PC-9 (cell line): ENCODE results near the gene MAST4. TPM values are rescaled to one million over a fixed set of nuclear protein-coding genes. Genes with fewer than 3 reads are reported as not detected.

Experiments used
- BruUV-seq: library from RNA; stranded (reverse); fragments of 400-500 nt; replicated peaks from 2 replicates; lab custom pipeline; 2021; lab: Mats Ljungman, UMichigan
- CTCF ChIA-PET: fragments of 300-600 bp; sonication (Branson Sonifier 250); formaldehyde crosslinking; loops from one replicate; lab custom pipeline; 2022; ENCODE audit warnings: antibody characterized with exemption; lab: Charles Lee
- POLR2A ChIA-PET: fragments of 300-600 bp; sonication (Branson Sonifier 250); formaldehyde crosslinking; loops from one replicate; lab custom pipeline; 2022; ENCODE audit warnings: antibody characterized with exemption; ENCODE audit not compliant: unreplicated experiment; lab: Charles Lee
- DNase-seq, 2 experiments: peaks; one replicate each; pipeline versions ENCODE4 v3.0.0 to v3.0.0-alpha.2; 2015 to 2022; ENCODE audit warnings: mixed read lengths in 1 of 2
- H2AFZ ChIP-seq: fragments of 200-600 bp; sonication (generic); 2 replicates; pipeline ENCODE4 v1.8.1; 2017; ENCODE audit warnings: antibody characterized with exemption
- H3F3A ChIP-seq: fragments of 200-600 bp; sonication (generic); 2 replicates; pipeline ENCODE4 v1.8.1; 2017; ENCODE audit warnings: antibody characterized with exemption, mild to moderate bottlenecking, low read depth; ENCODE audit not compliant: insufficient read depth
- H3K27ac ChIP-seq: fragments of 200-600 bp; sonication (generic); 2 replicates; pipeline ENCODE4 v1.6.1; 2016; ENCODE audit warnings: mixed run types
- H3K27me3 ChIP-seq: fragments of 200-600 bp; sonication (generic); 2 replicates; pipeline ENCODE4 v1.6.1; 2016; ENCODE audit warnings: low read depth, mixed run types; ENCODE audit not compliant: insufficient read depth
- H3K36me3 ChIP-seq: fragments of 200-600 bp; sonication (generic); 2 replicates; pipeline ENCODE4 v1.6.1; 2016; ENCODE audit warnings: low read depth, mixed run types
- H3K4me1 ChIP-seq: fragments of 200-600 bp; sonication (generic); replicated peaks from 2 replicates; pipeline ENCODE4 v1.6.1; 2016; ENCODE audit warnings: mixed run types; ENCODE audit not compliant: insufficient read depth
- H3K4me2 ChIP-seq: fragments of 200-600 bp; sonication (generic); 2 replicates; pipeline ENCODE4 v1.6.1; 2017; ENCODE audit warnings: mixed run types
- H3K4me3 ChIP-seq: fragments of 200-600 bp; sonication (generic); 2 replicates; pipeline ENCODE4 v1.6.1; 2016; ENCODE audit warnings: mixed run types
- H3K79me2 ChIP-seq: fragments of 200-600 bp; sonication (generic); 2 replicates; pipeline ENCODE4 v1.6.1; 2017; ENCODE audit warnings: low read depth, mixed run types
- H3K9me2 ChIP-seq: fragments of 200-600 bp; sonication (generic); 2 replicates; pipeline ENCODE4 v1.8.1; 2017; ENCODE audit warnings: mild to moderate bottlenecking; ENCODE audit not compliant: insufficient read depth
- H3K9me3 ChIP-seq: fragments of 200-600 bp; sonication (generic); 2 replicates; pipeline ENCODE4 v1.8.1; 2016; ENCODE audit warnings: low read depth; ENCODE audit not compliant: insufficient read depth
- H4K20me1 ChIP-seq: fragments of 200-600 bp; sonication (generic); 2 replicates; pipeline ENCODE4 v1.8.1; 2017; ENCODE audit not compliant: insufficient read depth
- CTCF ChIP-seq: fragments of 200-600 bp; sonication (generic); conservative IDR thresholded peaks from 2 replicates; pipeline ENCODE4 v1.6.1; 2017; ENCODE audit warnings: mixed run types, antibody characterized with exemption, mild to moderate bottlenecking, moderate library complexity
- EZH2 ChIP-seq: fragments of 200-600 bp; sonication (generic); IDR thresholded peaks from 2 replicates; pipeline ENCODE4 v1.8.0; 2017; ENCODE audit warnings: antibody characterized with exemption, low read depth
- intact Hi-C: fragments of 100-400 bp; cut with micrococcal nuclease; formaldehyde crosslinking; loops from one replicate; pipeline ENCODE4 v1.10.0; 2022; ENCODE audit not compliant: unreplicated experiment
- total RNA-seq: library from RNA; stranded (reverse); gene quantifications from 2 replicates; pipeline ENCODE4 v1.2.3, GENCODE V29; 2021

Gene MAST4
- total RNA-seq, 1 experiment from 2014 or later = 19.3 TPM

GRCh38 chr5:66896171-66896570 lies 300.0 kb downstream of the MAST4 start:
- no peak for DNase-seq
- H3K27ac ChIP-seq = no peak overlapping the region
- no peaks in the 10 kb centered on the region for H3K36me3 ChIP-seq
- H3K9me3 ChIP-seq = peaks cover 3% of the 10 kb centered on the region; the same call in 1 of the 2 replicates
- peaks cover 12% of the 10 kb centered on the region; the same call in 1 of the 2 replicates for H3F3A ChIP-seq
- no TSS peak for BruUV-seq
- no peaks in the 10 kb centered on the region for H3K79me2 ChIP-seq
- no peak overlapping the region for H3K4me3 ChIP-seq
- H3K4me2 ChIP-seq = no peak overlapping the region
- H3K27me3 ChIP-seq = no peaks in the 10 kb centered on the region
- no peak overlapping the region for H2AFZ ChIP-seq
- no peak for TF ChIP-seq EZH2
- no peak for TF ChIP-seq CTCF
- intact Hi-C loops = no loop called here
- CTCF ChIA-PET = no interaction called here
- H3K4me1 ChIP-seq = peaks cover 20% of the 10 kb centered on the region
- no peaks in the 10 kb centered on the region for H4K20me1 ChIP-seq
- no peaks in the 10 kb centered on the region for H3K9me2 ChIP-seq
- POLR2A ChIA-PET = interaction anchor here (0.7 kb wide), 1 partner anchor 248 kb away, joined by 3 read pairs; no protein-coding TSS in a partner anchor

GRCh38 chr5:66897356-66897755 lies 301.2 kb downstream of the MAST4 start:
- Histone ChIP-seq H3K4me1 (peaks cover 9% of the 10 kb centered on the region), H3K4me2 (no peak overlapping the region), H4K20me1 (no peaks in the 10 kb centered on the region), H3K36me3 (no peaks in the 10 kb centered on the region), H3F3A (peaks cover 3% of the 10 kb centered on the region; the same call in 1 of the 2 replicates), H3K9me3 (no peaks in the 10 kb centered on the region), H3K27me3 (no peaks in the 10 kb centered on the region), H2AFZ (no peak overlapping the region), H3K9me2 (no peaks in the 10 kb centered on the region), H3K27ac (no peak overlapping the region), H3K4me3 (no peak overlapping the region), H3K79me2 (no peaks in the 10 kb centered on the region)
- CTCF ChIA-PET = no interaction called here
- no TSS peak for BruUV-seq
- TF ChIP-seq CTCF (no peak), EZH2 (no peak)
- POLR2A ChIA-PET = no interaction called here
- DNase-seq = no peak
- intact Hi-C loops = no loop called here

- ChIA-PET POLR2A (no interaction called here), CTCF (interaction anchor here (0.7 kb wide), 1 partner anchor 724 kb away, joined by 3 read pairs; no protein-coding TSS in a partner anchor)
- Histone ChIP-seq H3K36me3 (no peaks in the 10 kb centered on the region), H3K27me3 (no peaks in the 10 kb centered on the region), H3K4me3 (no peak overlapping the region), H4K20me1 (no peaks in the 10 kb centered on the region), H3K9me2 (no peaks in the 10 kb centered on the region), H3K4me1 (no peaks in the 10 kb centered on the region), H3K9me3 (no peaks in the 10 kb centered on the region), H2AFZ (no peak overlapping the region), H3K4me2 (no peak overlapping the region), H3K79me2 (no peaks in the 10 kb centered on the region), H3K27ac (no peak overlapping the region), H3F3A (no peaks in the 10 kb centered on the region)
- TF ChIP-seq CTCF (no peak), EZH2 (no peak)
- intact Hi-C loops = no loop called here
- no TSS peak for BruUV-seq
- DNase-seq = no peak
These were observed 302.2 kb downstream of the MAST4 start for GRCh38 chr5:66898241-66898995.
